Fibroblast of gingiva (primary cell): Measurements from ENCODE around the gene ADGRG3.

ENCODE experiments used
- DNase-seq: peaks from one replicate; pipeline ENCODE4 v3.0.0-alpha.2; 2011; ENCODE audit warnings: low read depth

The ADGRG3 gene

DNA sequence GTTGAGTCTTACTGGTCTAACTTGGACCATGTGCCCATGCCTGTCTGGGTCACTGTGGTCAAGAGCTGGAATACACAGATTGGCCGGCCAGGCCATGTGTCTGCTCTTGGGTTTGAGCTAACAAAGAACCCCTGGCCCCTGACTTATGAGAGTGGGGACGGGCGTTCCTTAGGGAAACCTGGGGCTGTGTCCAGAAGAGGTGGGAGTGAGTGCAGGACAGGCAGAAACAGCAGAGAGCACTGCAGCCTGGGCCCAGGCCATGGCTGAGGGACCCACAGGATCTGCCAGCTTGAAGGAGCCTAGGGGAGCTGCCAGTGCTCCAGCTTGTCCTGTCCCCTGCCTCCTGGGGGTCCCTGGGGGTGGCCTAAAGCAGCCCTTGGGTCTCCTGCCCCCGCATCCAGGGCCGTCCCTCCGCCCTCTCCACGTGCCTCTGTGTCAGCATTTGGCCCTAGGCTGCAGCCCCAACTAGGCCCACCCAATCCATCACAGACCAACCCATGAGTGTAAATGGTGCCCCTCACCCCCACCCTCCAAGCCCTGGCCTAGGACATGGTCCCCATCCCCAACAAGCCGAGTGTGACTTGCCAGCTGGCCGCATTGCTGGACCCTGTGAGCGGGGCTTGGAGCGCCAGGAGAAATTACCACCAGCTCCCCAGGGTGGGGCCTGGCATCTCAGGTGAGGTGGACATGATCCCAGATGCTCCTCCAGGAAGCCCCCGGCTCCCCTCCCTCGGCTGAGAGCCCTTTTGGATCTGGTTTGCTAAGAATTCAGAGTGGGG lies 14.0 kb downstream of the ADGRG3 start:
- no peak for DNase-seq

DNA sequence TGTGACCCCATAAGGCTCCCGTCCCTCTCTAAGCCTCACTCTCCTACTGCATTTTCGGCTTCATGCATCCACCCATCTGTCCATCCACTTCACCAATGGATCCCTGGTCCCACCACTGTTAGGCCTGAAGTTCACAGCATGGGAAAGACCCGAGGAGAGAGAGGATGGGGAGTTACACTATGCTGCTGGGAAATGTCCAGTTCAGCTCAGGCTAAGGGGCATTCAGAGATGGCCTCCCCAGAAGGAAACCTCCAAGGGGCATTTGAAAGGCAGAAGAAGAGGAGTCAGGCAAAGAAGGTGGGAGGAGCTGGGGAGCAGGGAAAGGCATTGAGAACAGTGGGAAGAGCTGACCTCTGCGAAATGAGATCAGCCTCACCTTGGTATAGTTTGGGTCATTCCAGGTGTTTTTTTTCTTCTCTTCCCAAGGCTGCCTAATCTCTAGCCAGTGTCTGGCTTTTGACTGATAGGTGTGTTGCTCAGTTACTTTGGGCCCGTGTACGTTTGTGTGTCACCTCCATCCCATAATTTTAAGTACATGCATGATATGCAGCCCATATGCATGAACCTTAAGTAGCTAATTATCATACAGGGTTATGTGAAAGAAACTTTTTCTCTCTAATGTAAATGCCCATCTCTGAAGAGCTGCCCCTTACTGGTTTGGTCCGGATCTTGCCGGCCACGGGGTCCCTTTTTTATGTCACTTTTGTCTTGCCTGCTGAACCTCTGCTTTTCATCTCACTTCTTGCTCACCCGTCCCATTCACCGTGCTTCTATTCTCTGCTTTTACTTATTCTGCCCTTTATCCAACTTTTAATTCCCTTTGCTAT lies 14.9 kb downstream of the ADGRG3 start:
- no peak for DNase-seq

DNA sequence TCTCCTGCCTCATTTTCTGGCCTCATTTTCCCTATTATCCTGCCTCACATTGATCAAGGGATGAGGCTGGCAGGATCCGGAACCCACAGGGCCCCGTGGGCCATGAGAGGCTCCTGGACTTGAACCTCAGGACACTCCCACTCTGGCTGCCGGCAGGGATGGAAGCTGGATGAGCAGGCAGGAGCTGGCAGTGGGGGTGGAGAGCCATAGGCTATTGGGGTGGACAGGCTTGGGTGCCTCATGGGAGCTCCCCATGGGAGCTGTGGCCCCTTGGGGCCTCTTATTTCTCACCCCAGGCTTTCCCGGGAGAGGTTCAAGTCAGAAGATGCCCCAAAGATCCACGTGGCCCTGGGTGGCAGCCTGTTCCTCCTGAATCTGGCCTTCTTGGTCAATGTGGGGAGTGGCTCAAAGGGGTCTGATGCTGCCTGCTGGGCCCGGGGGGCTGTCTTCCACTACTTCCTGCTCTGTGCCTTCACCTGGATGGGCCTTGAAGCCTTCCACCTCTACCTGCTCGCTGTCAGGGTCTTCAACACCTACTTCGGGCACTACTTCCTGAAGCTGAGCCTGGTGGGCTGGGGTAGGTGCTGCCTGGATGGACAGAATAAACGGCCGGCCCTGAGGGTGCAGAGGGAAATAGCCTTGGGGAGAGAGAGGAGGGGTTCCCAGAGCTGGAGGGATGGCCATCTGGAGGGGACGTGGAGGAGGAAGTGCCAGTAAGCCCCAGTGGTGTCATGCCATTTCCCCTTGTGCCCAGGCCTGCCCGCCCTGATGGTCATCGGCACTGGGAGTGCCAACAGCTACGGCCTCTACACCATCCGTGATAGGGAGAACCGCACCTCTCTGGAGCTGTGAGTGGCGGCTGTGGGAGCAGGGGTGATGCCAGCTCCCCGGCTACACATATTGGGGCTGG lies 15.8 kb downstream of the ADGRG3 start:
- no peak for DNase-seq

DNA sequence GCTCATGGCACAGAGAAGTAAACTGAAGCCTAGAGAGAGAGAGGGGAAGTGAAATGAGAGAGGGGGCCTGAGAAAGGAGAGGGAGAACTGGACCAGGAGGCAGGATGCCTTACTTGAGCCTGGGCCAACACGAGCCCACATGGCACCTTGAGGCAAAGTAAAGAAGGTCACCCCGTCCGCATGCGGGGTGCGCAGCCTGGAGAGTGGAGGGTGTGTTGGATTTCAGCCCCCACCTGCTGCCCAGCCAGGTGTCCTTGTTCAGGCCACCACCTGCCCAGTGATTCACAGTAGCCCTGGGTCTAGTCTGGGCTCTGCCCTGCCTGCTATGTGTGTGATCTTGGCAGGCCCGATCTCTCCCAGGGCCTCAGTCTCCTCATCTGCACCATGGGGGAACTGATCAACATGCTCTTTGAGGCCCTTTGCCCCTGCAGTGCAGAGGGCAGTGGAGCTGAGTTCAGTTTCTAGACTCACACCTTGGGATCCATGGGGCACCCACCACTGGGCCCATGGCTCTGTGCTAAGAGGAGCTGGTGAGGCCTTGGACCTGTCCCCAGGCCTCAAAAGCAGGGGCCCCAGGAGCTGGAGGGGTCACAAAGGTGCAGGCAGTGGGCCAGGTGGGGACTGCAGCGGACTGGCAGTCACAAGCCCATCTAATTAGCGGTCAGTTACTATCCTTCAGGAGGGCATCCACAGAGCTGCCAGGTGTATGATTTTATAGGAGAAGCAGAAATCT lies 16.7 kb downstream of the ADGRG3 start:
- no peak for DNase-seq

DNA sequence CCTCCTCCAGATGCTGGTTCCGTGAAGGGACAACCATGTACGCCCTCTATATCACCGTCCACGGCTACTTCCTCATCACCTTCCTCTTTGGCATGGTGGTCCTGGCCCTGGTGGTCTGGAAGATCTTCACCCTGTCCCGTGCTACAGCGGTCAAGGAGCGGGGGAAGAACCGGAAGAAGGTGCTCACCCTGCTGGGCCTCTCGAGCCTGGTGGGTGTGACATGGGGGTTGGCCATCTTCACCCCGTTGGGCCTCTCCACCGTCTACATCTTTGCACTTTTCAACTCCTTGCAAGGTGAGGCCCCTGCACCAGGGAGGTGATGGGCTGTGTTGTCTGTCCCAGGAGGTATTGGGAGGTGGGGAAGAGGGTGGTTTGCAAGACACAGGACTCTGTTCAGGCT lies 17.5 kb downstream of the ADGRG3 start:
- no peak for DNase-seq

DNA sequence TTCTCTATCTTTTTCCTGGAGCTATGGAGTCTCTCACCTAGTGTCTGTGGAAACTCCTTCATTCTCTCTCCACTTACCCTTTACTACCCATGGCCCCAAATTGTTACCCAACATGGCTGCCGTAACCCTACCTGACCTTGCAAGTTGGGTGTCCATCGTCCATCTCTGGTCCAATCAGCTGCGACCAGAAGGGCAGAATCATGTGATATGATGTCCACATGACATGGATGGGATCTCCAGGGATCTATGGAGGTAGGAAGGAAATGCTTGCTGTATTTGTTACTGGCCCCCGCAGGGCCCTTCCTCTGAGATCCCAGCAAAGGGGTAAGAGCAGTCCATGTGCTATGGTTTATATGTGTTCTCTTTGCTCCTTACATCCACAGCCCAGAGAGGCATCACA lies 18.5 kb downstream of the ADGRG3 start:
- DNase-seq = no peak

DNA sequence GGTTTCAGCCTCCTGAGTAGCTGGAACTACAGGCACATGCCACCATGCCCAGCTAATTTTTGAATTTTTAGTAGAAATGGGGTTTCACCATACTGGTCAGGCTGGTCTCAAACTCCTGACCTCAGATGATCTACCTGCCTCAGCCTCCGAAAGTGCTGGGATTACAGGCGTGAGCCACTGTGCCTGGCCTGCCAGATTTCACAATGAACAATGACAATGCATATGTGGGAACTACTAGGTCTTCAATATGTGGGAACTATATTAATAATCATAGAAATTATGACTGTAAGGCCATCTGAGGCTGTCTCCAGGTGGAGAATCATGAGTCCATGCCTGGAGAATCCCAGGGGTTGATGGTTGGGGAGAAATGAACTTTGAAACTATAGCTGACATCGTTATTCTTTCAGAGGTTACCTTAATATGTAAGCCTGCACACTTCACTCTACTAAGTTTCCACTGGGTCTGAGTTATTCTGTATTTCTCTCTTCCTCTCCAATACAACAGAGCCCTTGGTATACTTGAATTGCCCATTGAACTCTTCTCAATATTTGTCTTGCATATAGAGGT lies 19.3 kb downstream of the ADGRG3 start:
- no peak for DNase-seq

DNA sequence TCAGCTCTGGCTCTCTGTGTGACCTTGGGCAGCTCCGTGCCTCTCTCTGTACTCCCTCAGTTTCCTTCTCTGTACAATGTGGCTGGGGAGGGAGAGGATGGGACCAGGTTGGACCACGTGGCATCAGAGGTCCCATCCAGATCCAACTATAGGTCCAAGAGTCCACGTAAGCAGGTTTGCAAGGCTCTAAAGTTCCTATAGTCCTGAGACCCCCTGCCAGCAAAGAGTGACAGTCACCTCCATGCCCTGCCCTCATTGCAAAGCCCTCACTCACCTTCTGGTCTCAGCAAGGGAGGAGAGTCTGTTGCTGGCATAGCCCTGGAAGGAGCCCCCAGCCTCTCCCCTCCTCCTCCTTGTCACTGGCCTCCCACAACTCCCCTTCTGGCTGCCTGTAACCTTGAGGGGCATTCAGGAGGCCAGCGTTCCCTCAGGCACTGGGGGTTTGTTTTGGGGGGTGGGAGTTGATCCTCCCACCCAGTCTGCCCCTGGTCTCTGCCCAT lies 20.4 kb downstream of the ADGRG3 start:
- no peak for DNase-seq

DNA sequence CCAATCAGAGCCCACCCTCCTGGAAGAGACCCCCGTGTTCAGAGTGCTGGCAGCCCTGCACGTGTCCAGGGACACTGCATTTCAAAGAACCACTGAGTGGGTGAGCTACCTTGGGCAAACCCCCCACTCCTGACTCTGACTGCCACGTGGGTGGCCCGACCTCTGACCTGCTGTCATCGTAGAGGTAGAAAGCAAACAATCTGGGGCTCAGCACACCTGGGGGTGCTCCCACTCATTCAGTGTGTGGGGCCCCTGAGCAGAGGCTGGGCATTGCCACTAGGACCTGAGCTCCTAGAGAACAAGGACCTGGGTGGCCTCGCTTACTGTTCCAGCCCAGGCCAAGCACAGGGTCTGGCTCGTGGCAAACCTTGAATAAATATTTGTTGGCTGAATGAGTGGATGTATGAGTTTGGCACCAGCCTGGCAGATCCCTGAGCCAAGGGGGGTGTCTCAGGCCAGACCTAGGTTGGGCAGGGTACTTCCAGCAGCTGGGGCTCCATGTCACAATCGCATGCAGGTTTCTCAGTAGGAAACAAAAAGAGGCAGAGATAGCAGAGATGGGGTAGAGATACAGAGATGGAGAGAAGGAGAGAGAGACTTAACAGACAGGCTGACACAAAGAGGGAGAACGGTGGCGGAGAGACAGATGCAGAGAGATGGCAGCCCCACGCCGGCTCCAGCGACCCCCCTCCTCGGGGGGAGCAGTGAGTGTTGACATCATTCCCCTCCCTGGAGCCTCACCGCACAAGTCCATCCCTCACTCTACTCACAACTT lies 21.1 kb downstream of the ADGRG3 start:
- DNase-seq = no peak

DNA sequence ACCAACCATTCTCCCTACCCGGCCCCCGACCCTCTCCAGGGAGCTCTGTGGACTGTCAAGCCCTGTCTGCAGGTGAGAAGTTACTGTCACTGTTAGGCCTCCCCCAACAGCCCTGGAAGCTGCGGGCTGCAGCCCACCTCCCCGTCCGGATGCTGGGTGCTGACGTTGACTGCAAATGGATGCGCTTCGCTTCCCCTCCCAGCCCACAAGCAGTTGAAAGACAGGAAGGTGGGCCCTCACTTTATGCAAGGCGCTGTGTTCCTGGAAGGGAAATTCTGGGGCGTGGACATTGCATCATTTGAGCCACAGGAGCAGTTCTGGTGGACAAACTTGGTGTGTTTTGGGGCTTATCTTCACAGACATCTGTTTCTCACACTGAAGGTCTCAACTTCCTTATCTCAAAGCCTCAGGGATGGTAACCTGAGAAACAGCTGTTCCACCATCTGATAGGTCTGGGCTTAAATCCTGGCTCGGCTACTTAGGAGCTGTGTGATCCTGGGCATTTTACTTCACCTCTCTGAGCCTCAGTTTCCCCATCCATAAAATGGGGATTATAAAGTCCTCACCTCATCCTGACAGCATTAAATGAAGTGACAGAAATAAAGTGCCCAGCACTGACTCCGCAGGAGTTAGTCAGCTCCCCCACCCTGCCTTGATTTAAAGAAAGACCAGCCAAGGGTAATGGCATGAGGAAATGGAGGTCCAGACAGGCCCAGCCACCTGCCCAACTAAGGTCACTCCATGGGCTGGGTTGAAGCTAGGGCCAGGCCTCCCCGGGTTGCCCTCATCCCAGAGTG lies 21.9 kb downstream of the ADGRG3 start:
- DNase-seq = no peak

DNA sequence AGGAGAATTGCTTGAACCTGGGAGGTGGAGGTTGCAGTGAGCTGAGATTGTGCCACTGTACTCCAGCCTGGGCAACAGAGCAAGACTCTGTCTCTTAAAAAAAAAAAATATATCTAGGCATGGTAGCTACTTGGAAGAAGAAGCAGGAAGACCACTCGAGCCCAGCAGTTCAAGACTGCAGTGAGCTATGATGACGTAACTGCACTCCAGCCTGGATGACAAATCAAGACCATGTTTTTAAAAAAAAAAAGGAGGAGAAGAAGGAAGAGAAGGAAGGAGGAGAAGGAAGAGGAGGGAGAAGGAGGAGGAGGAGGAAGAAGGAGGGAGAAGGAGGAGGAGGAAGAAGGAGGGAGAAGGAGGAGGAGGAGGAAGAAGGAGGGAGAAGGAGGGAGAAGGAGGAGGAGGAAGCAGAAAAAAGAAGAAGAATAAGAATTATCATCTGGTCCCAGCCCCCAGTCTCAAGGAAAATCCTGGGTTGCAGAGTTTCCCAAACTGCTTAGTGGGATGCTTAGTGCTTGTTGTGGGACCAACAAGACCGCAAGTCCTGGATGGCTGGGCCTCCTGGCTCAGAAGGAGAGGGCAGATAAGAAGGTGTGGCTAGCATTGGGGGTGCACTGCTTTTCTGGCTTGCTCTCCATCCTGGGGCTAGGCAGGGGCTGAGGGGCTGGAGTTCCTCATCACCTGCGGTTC lies 22.8 kb downstream of the ADGRG3 start:
- no peak for DNase-seq

DNA sequence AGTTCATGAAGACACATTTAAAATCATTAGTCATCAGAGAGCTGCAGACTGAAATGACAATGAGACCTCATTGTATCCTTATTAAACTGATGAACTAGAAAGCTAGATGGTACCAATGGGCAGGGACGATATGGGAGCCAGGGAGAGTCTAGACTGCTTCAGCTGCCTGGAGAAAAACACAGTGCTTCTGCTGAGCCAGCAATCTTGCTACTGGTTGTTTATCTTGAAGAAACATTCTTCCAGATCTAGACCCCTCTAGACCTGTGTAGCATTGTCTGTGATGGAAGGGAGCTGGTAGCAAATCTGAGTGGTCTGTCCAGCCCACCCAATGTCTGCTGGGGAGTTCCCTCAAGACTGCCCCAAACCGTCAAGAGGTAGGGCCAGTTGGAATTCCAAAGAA lies 24.5 kb downstream of the ADGRG3 start:
- no peak for DNase-seq

DNA sequence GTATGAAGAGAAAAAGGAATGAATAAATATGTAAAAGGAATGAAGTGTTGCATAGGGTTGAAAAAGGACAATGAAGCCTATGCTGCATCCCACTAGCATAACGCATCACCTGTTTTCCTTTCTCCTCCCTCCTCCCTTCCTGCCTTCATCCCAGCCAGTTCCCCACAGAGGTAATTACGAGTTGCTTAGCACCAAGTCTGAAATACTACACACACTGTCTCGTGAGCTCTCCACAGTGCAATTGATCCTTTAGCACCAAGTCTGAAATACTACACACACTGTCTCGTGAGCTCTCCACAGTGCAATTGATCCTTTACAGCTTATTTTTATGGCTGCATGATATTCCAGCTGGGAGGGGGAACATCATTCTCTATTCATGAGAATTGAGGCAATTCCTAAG lies 25.4 kb downstream of the ADGRG3 start:
- no peak for DNase-seq

DNA sequence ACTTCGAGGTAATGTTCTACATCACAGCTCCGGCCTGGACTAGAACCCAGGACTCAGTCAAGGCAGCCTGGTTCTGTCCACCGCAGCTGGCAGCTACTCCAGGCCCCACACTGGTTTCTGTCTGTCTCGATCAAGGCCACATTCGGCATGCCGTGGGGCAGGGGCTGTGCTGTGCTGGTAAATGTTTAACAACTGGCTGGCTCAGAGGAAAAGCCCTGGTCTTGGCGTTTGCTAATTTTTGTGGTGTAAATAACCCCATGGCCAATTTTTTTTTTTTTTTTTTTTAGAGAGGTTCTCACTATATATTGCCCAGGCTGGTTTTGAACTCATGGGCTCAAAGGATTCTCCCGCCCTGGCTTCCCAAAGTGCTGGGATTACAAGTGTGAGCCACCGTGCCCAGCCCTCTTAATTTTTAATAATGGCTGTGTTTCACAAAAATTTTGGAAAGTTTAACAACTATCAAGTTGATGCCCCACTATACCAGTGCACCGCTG lies 26.2 kb downstream of the ADGRG3 start:
- DNase-seq = no peak

DNA sequence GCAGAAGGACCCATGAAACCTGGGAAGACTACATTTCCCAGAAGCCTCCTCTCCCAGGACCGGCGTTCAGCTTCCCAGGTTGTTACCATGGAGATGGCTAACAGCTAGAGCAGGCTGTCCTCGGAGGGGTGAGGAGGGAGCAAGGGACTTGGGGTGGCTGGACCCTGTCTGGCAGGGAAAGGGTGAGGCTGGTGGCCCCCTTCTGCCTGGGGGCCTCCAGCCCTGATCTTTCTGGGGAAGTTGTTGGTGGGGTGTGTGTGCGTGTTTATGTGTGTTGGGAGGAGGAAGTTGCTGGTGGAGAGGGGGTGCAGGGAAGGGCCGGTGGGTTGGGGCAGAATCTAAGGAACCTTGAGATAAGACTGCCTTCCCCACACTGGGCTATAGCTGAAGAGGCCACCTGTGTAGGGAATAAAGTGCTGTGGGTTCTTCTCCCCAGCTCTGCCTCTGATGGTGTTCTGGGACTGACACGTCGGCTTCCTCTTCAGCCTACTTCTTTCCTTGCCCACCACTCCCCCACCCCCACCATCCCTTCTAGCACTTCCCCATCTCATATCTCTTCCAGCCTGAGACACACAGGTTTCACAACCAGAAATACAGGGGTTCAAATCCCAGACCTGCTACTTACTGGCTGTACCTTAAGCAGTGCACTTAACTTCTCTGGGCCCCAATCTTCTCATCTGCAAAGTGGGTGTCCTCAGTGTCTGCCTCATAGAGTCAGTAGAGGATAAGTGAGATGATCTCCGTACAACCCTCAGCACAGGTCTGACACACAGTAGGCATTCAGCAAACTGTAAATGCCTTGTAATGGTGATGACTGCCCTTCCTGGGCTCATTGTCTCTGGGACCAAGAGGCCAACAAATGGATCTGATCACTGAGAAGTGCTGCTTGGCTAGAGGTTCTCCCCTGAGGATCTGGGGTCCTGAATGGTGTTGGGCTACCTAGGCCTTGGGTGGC lies 26.9 kb downstream of the ADGRG3 start, which contains the start of gene DRC7:
DRC7 (plus strand) TSS at position 82 of the 955 bp plus-strand sequence. CDS start 3,144 bp downstream, outside the sequence.
- DNase-seq = peak; percentile 15

DNA sequence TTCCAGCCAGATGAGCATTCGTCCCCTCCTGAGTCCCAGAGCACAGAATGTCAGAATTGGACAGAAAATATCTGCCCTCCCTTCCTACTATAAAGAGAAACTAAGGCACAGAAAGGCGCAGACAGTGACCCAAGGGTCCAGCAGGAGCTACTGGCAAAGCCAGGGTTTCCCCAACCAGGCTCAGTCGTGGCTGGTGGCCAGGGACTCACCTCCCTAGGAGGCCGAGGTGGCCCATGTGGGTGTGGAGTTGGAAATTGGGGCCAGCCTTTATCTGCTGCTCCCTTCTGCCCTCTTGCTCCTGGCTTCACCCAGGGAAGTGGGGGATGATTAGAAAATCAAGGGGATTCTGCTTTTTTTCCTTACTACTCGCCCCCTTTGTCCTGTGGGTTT lies 27.6 kb downstream of the ADGRG3 start:
- no peak for DNase-seq

DNA sequence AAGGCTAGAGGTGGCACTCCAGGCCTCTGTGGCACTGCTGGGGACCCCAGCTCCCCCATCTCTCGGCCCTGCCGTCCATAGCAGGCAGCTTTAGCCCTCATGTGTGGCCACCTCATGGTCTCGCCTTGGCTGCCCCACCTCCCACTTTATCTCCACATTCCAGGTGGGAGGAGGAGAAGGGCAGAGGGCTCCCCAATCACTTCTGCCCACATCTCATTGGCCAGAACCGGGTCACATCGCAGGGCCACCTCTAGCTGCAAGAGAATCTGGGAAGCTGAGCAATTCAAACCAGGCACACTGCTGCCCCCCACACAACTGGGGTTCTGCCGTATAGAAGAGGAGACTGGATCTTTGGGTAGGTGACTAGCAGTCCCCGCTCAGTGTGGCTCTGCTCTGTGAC lies 28.1 kb downstream of the ADGRG3 start:
- DNase-seq = no peak
